Liver (tissue), 9 donors: ENCODE data around the gene CDS1. TPM values are rescaled to one million over a fixed set of nuclear protein-coding genes. Genes with fewer than 3 reads are reported as not detected.

ENCODE experiments used
- DNase-seq: peaks from one replicate; pipeline ENCODE4 v3.0.0-alpha.2; 2017; ENCODE audit warnings: low spot score
- H3K27ac ChIP-seq, 2 donors: one replicate each; pipeline ENCODE4 v1.7.0; 2013; ENCODE audit warnings: inconsistent platforms in 2 of 2, low read length in 2 of 2, control low read depth in 1 of 2, low read depth in 1 of 2, mild to moderate bottlenecking in 1 of 2
- H3K27me3 ChIP-seq, 4 donors: one replicate each; pipeline versions ENCODE4 v1.6.1 to v1.7.0; 2013; ENCODE audit warnings: low read length in 3 of 4, inconsistent platforms in 1 of 4, mild to moderate bottlenecking in 1 of 4, moderate library complexity in 1 of 4; ENCODE audit not compliant: control insufficient read depth in 4 of 4, insufficient read depth in 4 of 4
- H3K36me3 ChIP-seq, 4 donors: one replicate each; pipeline versions ENCODE4 v1.6.1 to v1.7.0; 2013; ENCODE audit warnings: low read length in 3 of 4, mild to moderate bottlenecking in 3 of 4, low read depth in 1 of 4, moderate library complexity in 1 of 4; ENCODE audit not compliant: control insufficient read depth in 4 of 4, insufficient read depth in 3 of 4
- H3K4me1 ChIP-seq, 4 donors: one replicate each; pipeline versions ENCODE4 v1.6.1 to v1.7.0; 2013; ENCODE audit warnings: low read length in 3 of 4, mild to moderate bottlenecking in 3 of 4, moderate library complexity in 1 of 4; ENCODE audit not compliant: control insufficient read depth in 4 of 4, insufficient read depth in 4 of 4
- H3K4me3 ChIP-seq, 3 donors: one replicate each; pipeline versions ENCODE4 v1.6.1 to v1.7.0; 2013; ENCODE audit warnings: low read length in 3 of 3, control low read depth in 1 of 3, low read depth in 1 of 3, mild to moderate bottlenecking in 1 of 3
- H3K9ac ChIP-seq, 2 donors: one replicate each; pipeline ENCODE4 v1.7.0; 2013; ENCODE audit warnings: low read length in 2 of 2, mild to moderate bottlenecking in 2 of 2, moderate library complexity in 2 of 2, control low read depth in 1 of 2, low read depth in 1 of 2
- H3K9me3 ChIP-seq, 4 donors: one replicate each; pipeline versions ENCODE4 v1.6.1 to v1.7.0; 2013; ENCODE audit warnings: low read length in 3 of 4; ENCODE audit not compliant: control insufficient read depth in 4 of 4
- EGR1 ChIP-seq, 2 donors: IDR thresholded peaks; 2 replicates each; pipeline ENCODE4 v1.6.1; 2016 to 2018; ENCODE audit warnings: antibody characterized with exemption in 2 of 2, low read depth in 2 of 2
- FOXA1 ChIP-seq: IDR thresholded peaks from 2 replicates; pipeline ENCODE4 v1.6.1; 2016; ENCODE audit warnings: antibody characterized with exemption
- FOXA2 ChIP-seq: IDR thresholded peaks from 2 replicates; pipeline ENCODE4 v1.6.1; 2016; ENCODE audit warnings: antibody characterized with exemption
- GABPA ChIP-seq, 2 donors: IDR thresholded peaks in 1 of 2; conservative IDR thresholded peaks in 1 of 2; 2 replicates each; pipeline ENCODE4 v1.6.1; 2016; ENCODE audit warnings: antibody characterized with exemption in 2 of 2, mild to moderate bottlenecking in 1 of 2, moderate library complexity in 1 of 2
- HNF4A ChIP-seq, 2 donors: conservative IDR thresholded peaks; 2 replicates each; pipeline ENCODE4 v1.6.1; 2016; ENCODE audit warnings: antibody characterized with exemption in 2 of 2, mild to moderate bottlenecking in 2 of 2
- HNF4G ChIP-seq: IDR thresholded peaks from 2 replicates; pipeline ENCODE4 v1.6.1; 2016; ENCODE audit warnings: antibody characterized with exemption
- JUND ChIP-seq, 2 donors: IDR thresholded peaks; 2 replicates each; pipeline ENCODE4 v1.6.1; 2016; ENCODE audit warnings: antibody characterized with exemption in 2 of 2
- NR2F2 ChIP-seq: IDR thresholded peaks from 2 replicates; pipeline ENCODE4 v1.6.1; 2016; ENCODE audit warnings: antibody characterized with exemption
- RAD21 ChIP-seq, 2 donors: IDR thresholded peaks; 2 replicates each; pipeline ENCODE4 v1.6.1; 2016; ENCODE audit warnings: antibody characterized with exemption in 2 of 2, mild to moderate bottlenecking in 2 of 2
- RXRA ChIP-seq, 2 donors: IDR thresholded peaks; 2 replicates each; pipeline ENCODE4 v1.6.1; 2017 to 2018; ENCODE audit warnings: antibody characterized with exemption in 2 of 2, mild to moderate bottlenecking in 1 of 2
- SP1 ChIP-seq: IDR thresholded peaks from 2 replicates; pipeline ENCODE4 v1.6.1; 2018; ENCODE audit warnings: antibody characterized with exemption, mild to moderate bottlenecking
- TAF1 ChIP-seq: conservative IDR thresholded peaks from 2 replicates; pipeline ENCODE4 v1.6.1; 2016; ENCODE audit warnings: antibody characterized with exemption, mild to moderate bottlenecking
- YY1 ChIP-seq: IDR thresholded peaks from 2 replicates; pipeline ENCODE4 v1.6.1; 2016; ENCODE audit warnings: antibody characterized with exemption, mild to moderate bottlenecking
- WGBS: extraction: QIAGEN DNeasy Blood & Tissue Kit; methylation state at CpG from one replicate; pipeline ENCODE4 v1.1.7; 2013; 5-methylcytosine and 5-hydroxymethylcytosine counted together
- polyA plus RNA-seq, 2 donors: library from polyadenylated mRNA; stranded (reverse) in 1 of 2; unstranded in 1 of 2; fragments of 200-250 nt in 1 of 2; fragments of >200 nt in 1 of 2; fragmentation: Nextera tagmentation in 1 of 2; extraction: Ambion mirVana in 1 of 2; gene quantifications; one replicate each; pipeline versions ENCODE4 v1.2.1 to v1.2.3, GENCODE V29; 2013 to 2015
- total RNA-seq, 2 donors: library from RNA; depleted of rRNA; stranded (reverse); fragments of >200 nt; gene quantifications; one replicate each; pipeline ENCODE4 v1.2.3, GENCODE V29; 2014
- TF ChIP-seq, protein P1 (sequence below): IDR thresholded peaks from 2 replicates; pipeline ENCODE4 v1.6.1; 2016; ENCODE audit warnings: antibody characterized with exemption
- TF ChIP-seq, protein P2 (sequence below): IDR thresholded peaks from 2 replicates; pipeline ENCODE4 v1.6.1; 2016; ENCODE audit warnings: antibody characterized with exemption
- TF ChIP-seq, protein P3 (sequence below): IDR thresholded peaks from 2 replicates; pipeline ENCODE4 v1.6.1; 2016; ENCODE audit warnings: antibody characterized with exemption, mild to moderate bottlenecking
- donor health status: healthy.
- donor health status: healthy.
- donor health status: healthy.
- donor health status: healthy.
- donor health status: healthy.

Gene CDS1
- total and polyA plus RNA-seq, 4 donors: 0.56 to 3.6 (median 0.78) TPM

DNA sequence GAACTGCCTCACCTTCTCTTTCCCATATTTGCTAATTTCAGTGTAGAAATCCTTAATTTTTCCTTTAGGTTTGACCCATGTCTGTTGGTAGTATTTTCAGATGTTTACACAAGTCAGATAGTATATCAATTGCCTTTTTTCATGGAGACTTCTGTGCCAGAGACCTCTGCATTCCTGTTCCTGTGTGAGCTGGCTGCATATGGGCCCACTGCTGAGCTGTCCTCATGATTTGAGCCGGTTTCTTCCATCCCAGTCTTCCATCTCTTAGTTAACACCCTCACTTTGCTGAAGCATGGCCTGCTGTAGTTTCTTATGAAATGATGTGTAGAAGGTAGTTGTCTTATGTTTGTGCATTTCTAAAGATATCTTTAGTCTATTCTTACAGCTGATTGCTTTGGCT lies 40.0 kb downstream of the CDS1 start:
- TF ChIP-seq TAF1 (no peak), RAD21 (IDR thresholded peaks at IDR 0.05) (no peak), GABPA (IDR thresholded peaks at IDR 0.05 in 1 of 2, conservative IDR thresholded peaks at IDR 0.05 in 1 of 2) (no peak), NR2F2 (no peak), HNF4G (no peak), YY1 (no peak), FOXA1 (no peak), FOXA2 (no peak), JUND (IDR thresholded peaks at IDR 0.05) (no peak), HNF4A (conservative IDR thresholded peaks at IDR 0.05) (no peak), RXRA (IDR thresholded peaks at IDR 0.05) (no peak), SP1 (no peak), EGR1 (IDR thresholded peaks at IDR 0.05; ENCODE audit: low read depth in 2 of 2) (no peak)
- TF ChIP-seq, protein P1, sequence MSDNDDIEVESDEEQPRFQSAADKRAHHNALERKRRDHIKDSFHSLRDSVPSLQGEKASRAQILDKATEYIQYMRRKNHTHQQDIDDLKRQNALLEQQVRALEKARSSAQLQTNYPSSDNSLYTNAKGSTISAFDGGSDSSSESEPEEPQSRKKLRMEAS: no peak
- TF ChIP-seq, protein P2, sequence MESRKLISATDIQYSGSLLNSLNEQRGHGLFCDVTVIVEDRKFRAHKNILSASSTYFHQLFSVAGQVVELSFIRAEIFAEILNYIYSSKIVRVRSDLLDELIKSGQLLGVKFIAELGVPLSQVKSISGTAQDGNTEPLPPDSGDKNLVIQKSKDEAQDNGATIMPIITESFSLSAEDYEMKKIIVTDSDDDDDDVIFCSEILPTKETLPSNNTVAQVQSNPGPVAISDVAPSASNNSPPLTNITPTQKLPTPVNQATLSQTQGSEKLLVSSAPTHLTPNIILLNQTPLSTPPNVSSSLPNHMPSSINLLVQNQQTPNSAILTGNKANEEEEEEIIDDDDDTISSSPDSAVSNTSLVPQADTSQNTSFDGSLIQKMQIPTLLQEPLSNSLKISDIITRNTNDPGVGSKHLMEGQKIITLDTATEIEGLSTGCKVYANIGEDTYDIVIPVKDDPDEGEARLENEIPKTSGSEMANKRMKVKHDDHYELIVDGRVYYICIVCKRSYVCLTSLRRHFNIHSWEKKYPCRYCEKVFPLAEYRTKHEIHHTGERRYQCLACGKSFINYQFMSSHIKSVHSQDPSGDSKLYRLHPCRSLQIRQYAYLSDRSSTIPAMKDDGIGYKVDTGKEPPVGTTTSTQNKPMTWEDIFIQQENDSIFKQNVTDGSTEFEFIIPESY: no peak
- TF ChIP-seq, protein P3, sequence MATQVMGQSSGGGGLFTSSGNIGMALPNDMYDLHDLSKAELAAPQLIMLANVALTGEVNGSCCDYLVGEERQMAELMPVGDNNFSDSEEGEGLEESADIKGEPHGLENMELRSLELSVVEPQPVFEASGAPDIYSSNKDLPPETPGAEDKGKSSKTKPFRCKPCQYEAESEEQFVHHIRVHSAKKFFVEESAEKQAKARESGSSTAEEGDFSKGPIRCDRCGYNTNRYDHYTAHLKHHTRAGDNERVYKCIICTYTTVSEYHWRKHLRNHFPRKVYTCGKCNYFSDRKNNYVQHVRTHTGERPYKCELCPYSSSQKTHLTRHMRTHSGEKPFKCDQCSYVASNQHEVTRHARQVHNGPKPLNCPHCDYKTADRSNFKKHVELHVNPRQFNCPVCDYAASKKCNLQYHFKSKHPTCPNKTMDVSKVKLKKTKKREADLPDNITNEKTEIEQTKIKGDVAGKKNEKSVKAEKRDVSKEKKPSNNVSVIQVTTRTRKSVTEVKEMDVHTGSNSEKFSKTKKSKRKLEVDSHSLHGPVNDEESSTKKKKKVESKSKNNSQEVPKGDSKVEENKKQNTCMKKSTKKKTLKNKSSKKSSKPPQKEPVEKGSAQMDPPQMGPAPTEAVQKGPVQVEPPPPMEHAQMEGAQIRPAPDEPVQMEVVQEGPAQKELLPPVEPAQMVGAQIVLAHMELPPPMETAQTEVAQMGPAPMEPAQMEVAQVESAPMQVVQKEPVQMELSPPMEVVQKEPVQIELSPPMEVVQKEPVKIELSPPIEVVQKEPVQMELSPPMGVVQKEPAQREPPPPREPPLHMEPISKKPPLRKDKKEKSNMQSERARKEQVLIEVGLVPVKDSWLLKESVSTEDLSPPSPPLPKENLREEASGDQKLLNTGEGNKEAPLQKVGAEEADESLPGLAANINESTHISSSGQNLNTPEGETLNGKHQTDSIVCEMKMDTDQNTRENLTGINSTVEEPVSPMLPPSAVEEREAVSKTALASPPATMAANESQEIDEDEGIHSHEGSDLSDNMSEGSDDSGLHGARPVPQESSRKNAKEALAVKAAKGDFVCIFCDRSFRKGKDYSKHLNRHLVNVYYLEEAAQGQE: no peak
- Histone ChIP-seq H3K9ac (no peak overlapping the region), H3K4me1 (no peaks in the 10 kb centered on the region), H3K9me3 (no peaks in the 10 kb centered on the region), H3K4me3 (no peak overlapping the region), H3K36me3 (no peaks in the 10 kb centered on the region), H3K27me3 (no peaks in the 10 kb centered on the region), H3K27ac (no peak overlapping the region)
- DNase-seq: no peak
- WGBS: 77% methylated on average over 1 of the region's 1 CpG

DNA sequence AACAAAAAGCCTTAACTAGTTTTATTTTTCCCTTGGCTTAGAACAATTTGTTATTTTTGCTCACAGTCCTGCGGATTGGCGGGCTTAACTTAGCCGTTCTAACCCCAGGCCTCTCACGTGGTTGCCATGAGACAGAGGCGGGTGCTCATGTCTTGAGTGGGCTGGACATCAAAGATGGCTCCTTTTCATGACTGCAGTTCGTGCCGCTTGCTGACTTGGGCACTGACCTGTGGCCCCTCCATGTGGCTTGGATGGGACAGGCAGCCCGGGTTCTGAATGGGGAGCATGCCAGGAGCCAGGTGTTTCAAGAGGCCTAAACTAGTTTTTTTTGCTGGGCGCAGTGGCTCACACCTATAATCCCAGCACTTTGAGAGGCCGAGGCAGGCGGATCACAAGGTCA lies 40.7 kb downstream of the CDS1 start:
- Histone ChIP-seq H3K9me3 (no peaks in the 10 kb centered on the region), H3K36me3 (no peaks in the 10 kb centered on the region), H3K9ac (no peak overlapping the region), H3K4me3 (no peak overlapping the region), H3K4me1 (no peaks in the 10 kb centered on the region), H3K27ac (no peak overlapping the region), H3K27me3 (no peaks in the 10 kb centered on the region)
- WGBS: 96% methylated on average over 11 of the region's 11 CpGs
- DNase-seq: no peak
- TF ChIP-seq SP1 (no peak), RAD21 (IDR thresholded peaks at IDR 0.05) (no peak), GABPA (IDR thresholded peaks at IDR 0.05 in 1 of 2, conservative IDR thresholded peaks at IDR 0.05 in 1 of 2) (no peak), TAF1 (no peak)
